ENCODE measurements around the gene NTMT1. TPM values are rescaled to one million over a fixed set of nuclear protein-coding genes. Genes with fewer than 3 reads are reported as not detected.

NTMT1 gene
- total RNA-seq, 1 experiment from 2014 or later: 107 TPM

Other genes with a start within 250 kb of the NTMT1 start
- gene C9orf50, start 5.1 kb upstream of the NTMT1 start, total RNA-seq (2014; rRNA removed; shearing (Covaris generic)): not detected in 2 replicates
- gene ASB6, start 16.0 kb downstream of the NTMT1 start, total RNA-seq (2014; rRNA removed; shearing (Covaris generic)): 37.2 and 49.7 TPM in 2 replicates
- gene PRRX2, start 39.5 kb downstream of the NTMT1 start, total RNA-seq (2014; rRNA removed; shearing (Covaris generic)): not detected in 2 replicates
- gene PTGES, start 126.9 kb downstream of the NTMT1 start, total RNA-seq (2014; rRNA removed; shearing (Covaris generic)): 2.5 and 4.8 TPM in 2 replicates
- 16.5 and 16.7 TPM in 2 replicates for gene TOR1B, start 177.0 kb downstream of the NTMT1 start, total RNA-seq (2014; rRNA removed; shearing (Covaris generic))
- 30.8 and 43.1 TPM in 2 replicates for gene TOR1A, start 198.0 kb downstream of the NTMT1 start, total RNA-seq (2014; rRNA removed; shearing (Covaris generic))
- gene C9orf78, start 209.1 kb downstream of the NTMT1 start, total RNA-seq (2014; rRNA removed; shearing (Covaris generic)): 23.4 and 49.4 TPM in 2 replicates
- 27.7 and 34.3 TPM in 2 replicates for gene USP20, start 209.3 kb downstream of the NTMT1 start, total RNA-seq (2014; rRNA removed; shearing (Covaris generic))